Heart right ventricle (tissue), 16 donors: ENCODE data around the gene TRABD2B. TPM values are rescaled to one million over a fixed set of nuclear protein-coding genes. Genes with fewer than 3 reads are reported as not detected.

ENCODE experiments used
- ATAC-seq, 8 donors: fragments of 200-7000 bp; cut with Tn5 transposase; one replicate each; pipeline ENCODE4 v1.9.1; 2020; ENCODE audit warnings: mild to moderate bottlenecking in 8 of 8, moderate library complexity in 8 of 8, moderate number of reproducible peaks in 1 of 8
- DNase-seq, 2 donors: peaks; one replicate each; pipeline ENCODE4 v3.0.0-alpha.2; 2020
- H3K27ac ChIP-seq, 10 donors: fragments of 200-600 bp; sonication (generic) in 2 of 10; one replicate each; pipeline versions ENCODE4 v1.5.0 to v1.8.0; 2020 to 2022; ENCODE audit warnings: mild to moderate bottlenecking in 3 of 10
- H3K27me3 ChIP-seq, 7 donors: fragments of 200-600 bp; one replicate each; pipeline ENCODE4 v1.8.0; 2021 to 2022; ENCODE audit warnings: mild to moderate bottlenecking in 2 of 7
- H3K36me3 ChIP-seq, 9 donors: fragments of 200-600 bp; sonication (generic) in 1 of 9; one replicate each; pipeline versions ENCODE4 v1.5.0 to v1.8.0; 2020 to 2022; ENCODE audit warnings: mild to moderate bottlenecking in 2 of 9
- H3K4me1 ChIP-seq, 9 donors: fragments of 200-600 bp; sonication (generic) in 1 of 9; one replicate each; pipeline versions ENCODE4 v1.5.0 to v1.8.0; 2020 to 2022; ENCODE audit warnings: mild to moderate bottlenecking in 4 of 9
- H3K4me3 ChIP-seq, 10 donors: fragments of 200-600 bp; sonication (generic) in 2 of 10; one replicate each; pipeline versions ENCODE4 v1.5.0 to v1.8.0; 2020 to 2022; ENCODE audit warnings: mild to moderate bottlenecking in 7 of 10, moderate library complexity in 2 of 10
- H3K9me3 ChIP-seq, 11 donors: fragments of 200-600 bp in 10 of 11; sonication (generic) in 2 of 11; one replicate each; pipeline versions ENCODE4 v1.5.0 to v1.8.0; 2013 to 2022; ENCODE audit warnings: mild to moderate bottlenecking in 2 of 11, control low read depth in 1 of 11, moderate library complexity in 1 of 11
- CTCF ChIP-seq, 9 donors: fragments of 200-600 bp; sonication (generic) in 2 of 9; IDR thresholded peaks; one replicate each; pipeline versions ENCODE4 v1.5.0 to v1.8.0; 2021 to 2022; ENCODE audit warnings: antibody characterized with exemption in 9 of 9, mild to moderate bottlenecking in 5 of 9, moderate library complexity in 1 of 9
- WGBS, 2 donors: extraction: QIAGEN DNeasy Blood & Tissue Kit; methylation state at CpG; one replicate each; pipeline ENCODE4 v1.1.7; 2013; ENCODE audit warnings: inconsistent platforms in 1 of 2; 5-methylcytosine and 5-hydroxymethylcytosine counted together
- intact Hi-C, 10 donors: fragments of 100-400 bp; cut with DNase I; formaldehyde crosslinking; loops; one replicate each; pipeline versions ENCODE4 v1.11.1 to v1.14.2; 2022
- polyA plus RNA-seq, 2 donors: library from polyadenylated mRNA; stranded (reverse); fragments of 200-250 nt; gene quantifications; one replicate each; pipeline ENCODE4 v1.2.3, GENCODE V29; 2013
- total RNA-seq, 10 donors: library from RNA; stranded (reverse); fragmentation: NEBNext Ultra II Directional in 3 of 10; extraction: Animal tissue kit (Norgen Biotek cat#: 25700) in 3 of 10; gene quantifications; one replicate each; pipeline versions ENCODE4 v1.2.1 to v1.2.4, GENCODE V29; 2021 to 2023
- donor health status: Arrhythmogenic right ventricular cardiomyopathy.
- donor health status: ischemic (EF 13 %, LVEDD 7.1; RV severe dilation, severe dysfunction).
- donor health status: healthy with polysubstance abuse.
- donor health status: DM: no; HTN: yes; CAD: no.
- donor health status: DM: no; HTN: no; CAD: no.
- donor health status: ischemic (EF 25% LVEDD 6.9; RV normal size, moderate dysfunction).
- donor health status: ischemic (EF 25% LVEDD 5.7; RV mildly dilated, moderate dysfunction).
- donor health status: healthy.
- donor health status: DM: yes; HTN: yes; CAD: no.
- donor health status: Ischemic cardiomyopathy.
- donor health status: ischemic (EF 35%, LVEDD 5.7; RV mildly dilated, moderate dysfunction).
- donor health status: nonischemic (EF 11% LVEDD 7.7; RV severe dilation, severe dysfunction).
- donor health status: DM: yes; HTN: yes; CAD: no.
- donor health status: PGD.
- donor health status: ischemic (EF 29% LVEDD 5.4; RV normal size, mild dysfunction).
- donor health status: nonischemic (EF 23%, LVEDD 6.1; RV moderate dilation, normal function).

Gene TRABD2B
- total and polyA plus RNA-seq, 12 donors = 0.21 to 1.1 (median 0.53) TPM

GRCh38 chr1:47803815-47804501 is 193.2 kb downstream of the TRABD2B start:
- Histone ChIP-seq H3K4me3 (no peak overlapping the region), H3K27ac (no peak overlapping the region), H3K27me3 (no peaks in the 10 kb centered on the region), H3K36me3 (no peaks in the 10 kb centered on the region), H3K9me3 (no peaks in the 10 kb centered on the region), H3K4me1 (peaks cover 0 to 3% (median 0%) of the 10 kb centered on the region in 9 donors)
- no peak for TF ChIP-seq CTCF (IDR thresholded peaks at IDR 0.05)
- intact Hi-C loops = no loop called here
- WGBS, 2 donors = 63 to 76% methylated on average over 13 of the region's 13 CpGs
- no peak for DNase-seq
- peak in 2 of 8 donors; percentile 17 to 32 for ATAC-seq

- intact Hi-C loops = no loop called here
- WGBS, 2 donors = 29 to 44% methylated on average over 2 of the region's 2 CpGs
- TF ChIP-seq CTCF (IDR thresholded peaks at IDR 0.05) = no peak
- peak in 3 of 8 donors; percentile 10 to 46 (median 30) for ATAC-seq
- Histone ChIP-seq H3K27me3 (no peaks in the 10 kb centered on the region), H3K27ac (no peak overlapping the region), H3K36me3 (no peaks in the 10 kb centered on the region), H3K4me1 (peaks cover 0 to 7% (median 0%) of the 10 kb centered on the region in 9 donors), H3K9me3 (no peaks in the 10 kb centered on the region), H3K4me3 (no peak overlapping the region)
- no peak for DNase-seq
Measured at GRCh38 chr1:47797575-47797974, 199.6 kb downstream of the TRABD2B start.

- ATAC-seq (no peak), DNase-seq (no peak)
- WGBS, 2 donors = 93% methylated on average over 6 of the region's 6 CpGs
- Histone ChIP-seq H3K36me3 (no peaks in the 10 kb centered on the region), H3K4me3 (no peak overlapping the region), H3K27ac (no peak overlapping the region), H3K9me3 (no peaks in the 10 kb centered on the region), H3K27me3 (no peaks in the 10 kb centered on the region), H3K4me1 (peaks cover 0 to 7% (median 0%) of the 10 kb centered on the region in 9 donors)
- TF ChIP-seq CTCF (IDR thresholded peaks at IDR 0.05) = no peak
- intact Hi-C loops = no loop called here
Measured at GRCh38 chr1:47796626-47797025, 200.6 kb downstream of the TRABD2B start.

- Histone ChIP-seq H3K36me3 (no peaks in the 10 kb centered on the region), H3K9me3 (no peaks in the 10 kb centered on the region), H3K4me3 (no peak overlapping the region), H3K4me1 (peaks cover 0 to 7% (median 0%) of the 10 kb centered on the region in 9 donors), H3K27me3 (no peaks in the 10 kb centered on the region), H3K27ac (no peak overlapping the region)
- intact Hi-C loops = no loop called here
- no peak for TF ChIP-seq CTCF (IDR thresholded peaks at IDR 0.05)
- 84 to 94% methylated on average over 2 of the region's 2 CpGs for WGBS, 2 donors
- ATAC-seq (no peak), DNase-seq (no peak)
Measured at GRCh38 chr1:47795102-47795501, 202.1 kb downstream of the TRABD2B start.
